8988T (cell line): ENCODE results near the gene VCL.

Experiments used
- DNase-seq: peaks from one replicate; pipeline ENCODE4 v3.0.0; 2011

VCL gene

GRCh38 chr10:74160013-74160412 lies 162.1 kb downstream of the VCL start:
- DNase-seq, result no peak

- DNase-seq, result no peak
Observed at GRCh38 chr10:74163319-74164068, 165.6 kb downstream of the VCL start.

GRCh38 chr10:74164716-74165529 lies 167.0 kb downstream of the VCL start:
- DNase-seq, result no peak

GRCh38 chr10:74165530-74165901 lies 167.6 kb downstream of the VCL start:
- DNase-seq, result no peak

GRCh38 chr10:74167443-74167842 lies 169.5 kb downstream of the VCL start:
- DNase-seq, result no peak
